ENCODE data around the gene C6orf136.

DNA sequence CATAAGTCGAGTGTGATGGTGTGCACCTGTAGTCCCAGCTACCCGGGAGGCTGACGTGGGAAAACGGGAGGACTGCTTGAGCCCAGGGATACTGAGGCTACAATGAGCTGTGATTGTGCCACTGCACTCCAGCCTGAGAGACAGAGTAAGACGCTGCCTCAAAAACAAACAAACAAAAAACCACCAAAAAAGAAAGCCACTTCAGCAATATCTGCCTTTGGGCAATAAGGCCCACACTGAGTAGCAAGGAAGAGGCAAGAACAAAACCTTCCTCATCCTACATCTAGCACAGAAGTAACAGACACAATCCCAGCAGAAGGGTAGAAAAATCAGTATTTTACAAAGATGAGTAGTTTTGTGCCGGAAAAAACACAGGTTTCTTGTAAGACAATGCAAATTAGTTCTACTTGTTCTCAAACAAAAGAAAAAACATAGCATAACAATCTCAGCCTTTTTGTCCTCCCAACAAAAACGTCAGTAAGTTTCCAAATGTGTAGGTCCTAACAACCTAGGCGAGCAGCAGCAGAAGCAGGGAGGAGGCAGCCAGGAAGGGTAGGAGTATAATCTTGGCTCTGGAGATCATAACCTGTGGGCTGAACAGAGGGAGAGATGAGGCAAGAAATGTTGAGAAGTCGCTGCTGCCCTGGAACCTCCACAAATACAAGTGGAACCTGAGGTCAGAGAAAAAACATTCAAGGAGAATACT is 35.6 kb upstream of the C6orf136 start:
- TF ChIP-seq, protein P1, sequence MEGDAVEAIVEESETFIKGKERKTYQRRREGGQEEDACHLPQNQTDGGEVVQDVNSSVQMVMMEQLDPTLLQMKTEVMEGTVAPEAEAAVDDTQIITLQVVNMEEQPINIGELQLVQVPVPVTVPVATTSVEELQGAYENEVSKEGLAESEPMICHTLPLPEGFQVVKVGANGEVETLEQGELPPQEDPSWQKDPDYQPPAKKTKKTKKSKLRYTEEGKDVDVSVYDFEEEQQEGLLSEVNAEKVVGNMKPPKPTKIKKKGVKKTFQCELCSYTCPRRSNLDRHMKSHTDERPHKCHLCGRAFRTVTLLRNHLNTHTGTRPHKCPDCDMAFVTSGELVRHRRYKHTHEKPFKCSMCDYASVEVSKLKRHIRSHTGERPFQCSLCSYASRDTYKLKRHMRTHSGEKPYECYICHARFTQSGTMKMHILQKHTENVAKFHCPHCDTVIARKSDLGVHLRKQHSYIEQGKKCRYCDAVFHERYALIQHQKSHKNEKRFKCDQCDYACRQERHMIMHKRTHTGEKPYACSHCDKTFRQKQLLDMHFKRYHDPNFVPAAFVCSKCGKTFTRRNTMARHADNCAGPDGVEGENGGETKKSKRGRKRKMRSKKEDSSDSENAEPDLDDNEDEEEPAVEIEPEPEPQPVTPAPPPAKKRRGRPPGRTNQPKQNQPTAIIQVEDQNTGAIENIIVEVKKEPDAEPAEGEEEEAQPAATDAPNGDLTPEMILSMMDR (conservative IDR thresholded peaks at IDR 0.05; ENCODE audit: low read depth, low read length), result no peak
- no peak for TF ChIP-seq EZH2 (IDR thresholded peaks at IDR 0.05; ENCODE audit: borderline replicate concordance, low read depth, low read length, poor library complexity, severe bottlenecking)
